ENCODE data around the gene IVD.

Gene IVD

GRCh38 chr15:40436892-40437751 is 31.5 kb downstream of the IVD start:
- H3K9me3 ChIP-seq (ENCODE audit: insufficient read depth, low read depth, low read length) = no peaks in the 10 kb centered on the region
- H3K36me3 ChIP-seq (ENCODE audit: insufficient read depth, low read length) = no peaks in the 10 kb centered on the region
- no peaks in the 10 kb centered on the region for H3K9me2 ChIP-seq (replicated peaks; ENCODE audit: low read depth, low read length)
- no peak overlapping the region for H3K9ac ChIP-seq (ENCODE audit: low read depth, low read length, poor library complexity, severe bottlenecking)
- H3K79me2 ChIP-seq (ENCODE audit: insufficient read depth, low read length) = peaks cover 14% of the 10 kb centered on the region
- H3K4me2 ChIP-seq (ENCODE audit: low read depth, low read length, poor library complexity, severe bottlenecking) = no peak overlapping the region
- no peaks in the 10 kb centered on the region for H3K27me3 ChIP-seq (ENCODE audit: insufficient read depth, low read length, poor library complexity, severe bottlenecking)
- no peak overlapping the region for H3K4me3 ChIP-seq (ENCODE audit: low read length, poor library complexity, severe bottlenecking)
- peaks cover 5% of the 10 kb centered on the region for H4K20me1 ChIP-seq (ENCODE audit: insufficient read depth, low read length, poor library complexity, severe bottlenecking)
- H2AFZ ChIP-seq (ENCODE audit: low read length) = no peak overlapping the region
- TF ChIP-seq EZH2phosphoT487 (IDR thresholded peaks at IDR 0.05; ENCODE audit: borderline replicate concordance) (no peak), CTCF (conservative IDR thresholded peaks at IDR 0.05; ENCODE audit: low read length) (no peak)
- H3F3A ChIP-seq (ENCODE audit: low read depth) = no peaks in the 10 kb centered on the region
- H3K4me1 ChIP-seq (ENCODE audit: insufficient read depth, low read length, poor library complexity, severe bottlenecking) = peaks cover 9% of the 10 kb centered on the region

GRCh38 chr15:40437752-40438687 is 32.4 kb downstream of the IVD start:
- Histone ChIP-seq H2AFZ (ENCODE audit: low read length) (no peak overlapping the region), H3F3A (ENCODE audit: low read depth) (no peaks in the 10 kb centered on the region), H3K9me2 (replicated peaks; ENCODE audit: low read depth, low read length) (no peaks in the 10 kb centered on the region), H3K4me1 (ENCODE audit: insufficient read depth, low read length, poor library complexity, severe bottlenecking) (peaks cover 18% of the 10 kb centered on the region), H3K9me3 (ENCODE audit: insufficient read depth, low read depth, low read length) (no peaks in the 10 kb centered on the region), H4K20me1 (ENCODE audit: insufficient read depth, low read length, poor library complexity, severe bottlenecking) (peaks cover 14% of the 10 kb centered on the region), H3K9ac (ENCODE audit: low read depth, low read length, poor library complexity, severe bottlenecking) (no peak overlapping the region), H3K4me2 (ENCODE audit: low read depth, low read length, poor library complexity, severe bottlenecking) (no peak overlapping the region), H3K4me3 (ENCODE audit: low read length, poor library complexity, severe bottlenecking) (no peak overlapping the region), H3K79me2 (ENCODE audit: insufficient read depth, low read length) (peaks cover 23% of the 10 kb centered on the region), H3K36me3 (ENCODE audit: insufficient read depth, low read length) (no peaks in the 10 kb centered on the region), H3K27me3 (ENCODE audit: insufficient read depth, low read length, poor library complexity, severe bottlenecking) (no peaks in the 10 kb centered on the region)
- TF ChIP-seq EZH2phosphoT487 (IDR thresholded peaks at IDR 0.05; ENCODE audit: borderline replicate concordance) (no peak), CTCF (conservative IDR thresholded peaks at IDR 0.05; ENCODE audit: low read length) (no peak)

GRCh38 chr15:40438712-40439111 is 33.1 kb downstream of the IVD start:
- Histone ChIP-seq H3F3A (ENCODE audit: low read depth) (no peaks in the 10 kb centered on the region), H3K79me2 (ENCODE audit: insufficient read depth, low read length) (peaks cover 30% of the 10 kb centered on the region), H2AFZ (ENCODE audit: low read length) (no peak overlapping the region), H3K4me3 (ENCODE audit: low read length, poor library complexity, severe bottlenecking) (no peak overlapping the region), H3K9me2 (replicated peaks; ENCODE audit: low read depth, low read length) (no peaks in the 10 kb centered on the region), H3K9ac (ENCODE audit: low read depth, low read length, poor library complexity, severe bottlenecking) (no peak overlapping the region), H4K20me1 (ENCODE audit: insufficient read depth, low read length, poor library complexity, severe bottlenecking) (peaks cover 19% of the 10 kb centered on the region), H3K9me3 (ENCODE audit: insufficient read depth, low read depth, low read length) (no peaks in the 10 kb centered on the region), H3K27me3 (ENCODE audit: insufficient read depth, low read length, poor library complexity, severe bottlenecking) (no peaks in the 10 kb centered on the region), H3K36me3 (ENCODE audit: insufficient read depth, low read length) (no peaks in the 10 kb centered on the region), H3K4me1 (ENCODE audit: insufficient read depth, low read length, poor library complexity, severe bottlenecking) (peaks cover 25% of the 10 kb centered on the region), H3K4me2 (ENCODE audit: low read depth, low read length, poor library complexity, severe bottlenecking) (peak overlapping the region; percentile 86)
- TF ChIP-seq CTCF (conservative IDR thresholded peaks at IDR 0.05; ENCODE audit: low read length) (no peak), EZH2phosphoT487 (IDR thresholded peaks at IDR 0.05; ENCODE audit: borderline replicate concordance) (no peak)
